HepG2 (cell line): ENCODE results near the gene GOSR1. TPM values are rescaled to one million over a fixed set of nuclear protein-coding genes. Genes with fewer than 3 reads are reported as not detected.

Experiments used
- ATAC-seq: fragments of 200-7000 bp; cut with Tn5 transposase; 3 replicates; pipeline ENCODE4 v1.9.1; 2020; ENCODE audit warnings: mild to moderate bottlenecking, moderate library complexity
- BruUV-seq: library from RNA; stranded (reverse); fragments of 400-500 nt; replicated peaks from 2 replicates; lab custom pipeline; 2021; lab: Mats Ljungman, UMichigan
- CTCF ChIA-PET: fragments of 300-600 bp; formaldehyde crosslinking; extraction: SDS; loops from one replicate; lab custom pipeline; 2021; ENCODE audit warnings: low total read pairs, inconsistent platforms, low intra/inter-chr PET ratio; lab: Yijun Ruan, JAX
- POLR2A ChIA-PET: fragments of 350-600 bp; sonication (Branson Sonifier 250); formaldehyde crosslinking; loops from one replicate; lab custom pipeline; 2020; ENCODE audit warnings: antibody characterized with exemption, inconsistent platforms; lab: Yijun Ruan, JAX
- DNase-seq: peaks from one replicate; pipeline ENCODE4 v3.0.0-alpha.2; 2015; ENCODE audit warnings: low spot score
- FAIRE-seq: peaks from 3 replicates; lab custom pipeline; 2011; peaks lifted over from hg19 to GRCh38; lab: Jason Lieb, UNC
- H2AFZ ChIP-seq: one replicate; pipeline ENCODE4 v1.6.1; 2011; ENCODE audit warnings: low read length, inconsistent platforms
- H3K27ac ChIP-seq: fragments of 300-600 bp; 3 replicates; pipeline ENCODE4 v1.8.0; 2011; ENCODE audit warnings: mixed run types, mild to moderate bottlenecking, mixed read lengths, low read length, inconsistent platforms; ENCODE audit not compliant: insufficient read depth; ENCODE audit errors: extremely low read length
- H3K27me3 ChIP-seq, 2 experiments: fragments of 200-600 bp in 1 of 2; 2 replicates in 1 of 2; 3 replicates in 1 of 2; pipeline versions ENCODE4 v1.6.0 to v1.8.0; 2011; ENCODE audit warnings: low read length in 2 of 2, mild to moderate bottlenecking in 2 of 2, moderate library complexity in 2 of 2, inconsistent platforms in 1 of 2; ENCODE audit not compliant: insufficient read depth in 2 of 2, control insufficient read depth in 1 of 2
- H3K36me3 ChIP-seq, 2 experiments: fragments of 200-600 bp in 1 of 2; replicated peaks in 1 of 2; 2 replicates in 1 of 2; 3 replicates in 1 of 2; pipeline versions ENCODE4 v1.5.1 to v1.8.0; 2011; ENCODE audit warnings: low read length in 2 of 2, inconsistent platforms in 1 of 2; ENCODE audit not compliant: insufficient read depth in 2 of 2, control insufficient read depth in 1 of 2
- H3K4me1 ChIP-seq: 2 replicates; pipeline ENCODE4 v1.5.1; 2012; ENCODE audit warnings: low read length, inconsistent platforms; ENCODE audit not compliant: insufficient read depth
- H3K4me2 ChIP-seq: 2 replicates; pipeline ENCODE4 v1.6.0; 2011; ENCODE audit warnings: low read depth, low read length, inconsistent platforms
- H3K4me3 ChIP-seq, 3 experiments: fragments of 200-600 bp in 1 of 3; sonication (generic), shearing (Covaris generic) in 1 of 3; replicated peaks in 1 of 3; 2 replicates each; pipeline ENCODE4 v1.5.1; 2011 to 2016; ENCODE audit warnings: low read length in 3 of 3, inconsistent platforms in 2 of 3, low read depth in 2 of 3, mild to moderate bottlenecking in 2 of 3, control low read depth in 1 of 3, mixed read lengths in 1 of 3; ENCODE audit not compliant: insufficient read depth in 1 of 3
- H3K79me2 ChIP-seq: one replicate; pipeline ENCODE4 v1.6.1; 2011; ENCODE audit warnings: low read length, inconsistent platforms; ENCODE audit not compliant: insufficient read depth
- H3K9ac ChIP-seq: 2 replicates; pipeline ENCODE4 v1.6.0; 2011; ENCODE audit warnings: mild to moderate bottlenecking, low read depth, low read length, inconsistent platforms; ENCODE audit not compliant: insufficient read depth
- H3K9me3 ChIP-seq: 2 replicates; pipeline ENCODE4 v1.5.1; 2012; ENCODE audit warnings: mild to moderate bottlenecking, low read length
- H4K20me1 ChIP-seq: 2 replicates; pipeline ENCODE4 v1.6.0; 2011; ENCODE audit warnings: inconsistent platforms, mild to moderate bottlenecking, low read length, moderate library complexity; ENCODE audit not compliant: insufficient read depth
- AGO1 ChIP-seq: fragments of 200-400 bp; formaldehyde crosslinking; IDR thresholded peaks from 2 replicates; pipeline ENCODE4 v1.6.1; 2017; ENCODE audit warnings: mild to moderate bottlenecking, low read depth, low read length, moderate library complexity; ENCODE audit not compliant: poor library complexity, severe bottlenecking
- ARNTL ChIP-seq: sonication (generic); formaldehyde crosslinking; IDR thresholded peaks from 2 replicates; pipeline ENCODE4 v1.4.0; 2020; ENCODE audit warnings: mild to moderate bottlenecking, missing genetic modification reagents
- DBP ChIP-seq: sonication (generic); formaldehyde crosslinking; IDR thresholded peaks from 2 replicates; pipeline ENCODE4 v1.4.0; 2020; ENCODE audit warnings: missing genetic modification reagents; ENCODE audit errors: not compliant biosample characterization
- EEA1 ChIP-seq: sonication (generic); formaldehyde crosslinking; IDR thresholded peaks from 2 replicates; pipeline ENCODE4 v1.5.1; 2020; ENCODE audit warnings: mild to moderate bottlenecking, missing genetic modification reagents, borderline replicate concordance
- ESRRA ChIP-seq: sonication (generic); formaldehyde crosslinking; IDR thresholded peaks from 2 replicates; pipeline ENCODE4 v1.5.1; 2020; ENCODE audit warnings: mild to moderate bottlenecking, low read depth, missing genetic modification reagents
- ETS1 ChIP-seq: sonication (generic); formaldehyde crosslinking; IDR thresholded peaks from 2 replicates; pipeline ENCODE4 v1.4.0; 2020; ENCODE audit warnings: missing genetic modification reagents
- MIER2 ChIP-seq: IDR thresholded peaks from 2 replicates; pipeline ENCODE4 v1.6.1; 2016; ENCODE audit warnings: missing biosample characterization, missing genetic modification reagents
- NR0B2 ChIP-seq: sonication (generic); formaldehyde crosslinking; IDR thresholded peaks from 2 replicates; pipeline ENCODE4 v1.4.0; 2020; ENCODE audit warnings: mild to moderate bottlenecking, missing genetic modification reagents
- REST ChIP-seq, 2 experiments: IDR thresholded peaks; 2 replicates each; pipeline ENCODE4 v1.6.1; 2011 to 2012; ENCODE audit warnings: low read length in 2 of 2, borderline replicate concordance in 1 of 2, low read depth in 1 of 2, mild to moderate bottlenecking in 1 of 2, moderate library complexity in 1 of 2
- SKI ChIP-seq: fragments of 450-650 bp; IDR thresholded peaks from one replicate; pipeline ENCODE4 v1.6.1; 2018; ENCODE audit warnings: mild to moderate bottlenecking; ENCODE audit not compliant: partially characterized antibody
- SRF ChIP-seq: IDR thresholded peaks from 2 replicates; pipeline ENCODE4 v1.6.1; 2011; ENCODE audit warnings: mild to moderate bottlenecking, low read depth, low read length, moderate library complexity
- YY1 ChIP-seq: IDR thresholded peaks from 2 replicates; pipeline ENCODE4 v1.6.1; 2011; ENCODE audit warnings: low read length, low read depth, moderate library complexity, mild to moderate bottlenecking; ENCODE audit not compliant: insufficient read depth, insufficient replicate concordance
- ZBTB7A ChIP-seq: sonication (generic); formaldehyde crosslinking; IDR thresholded peaks from 2 replicates; pipeline ENCODE4 v1.8.0; 2022; ENCODE audit warnings: mild to moderate bottlenecking, missing genetic modification reagents
- ZNF737 ChIP-seq: sonication (generic); formaldehyde crosslinking; IDR thresholded peaks from 2 replicates; pipeline ENCODE4 v1.5.0; 2020; ENCODE audit warnings: missing genetic modification reagents, mild to moderate bottlenecking, borderline replicate concordance
- ZNF772 ChIP-seq: sonication (generic); formaldehyde crosslinking; IDR thresholded peaks from 2 replicates; pipeline ENCODE4 v1.5.0; 2020; ENCODE audit warnings: mild to moderate bottlenecking, missing genetic modification reagents
- ZNF788 ChIP-seq: sonication (generic); formaldehyde crosslinking; IDR thresholded peaks from 2 replicates; pipeline ENCODE4 v1.5.0; 2020; ENCODE audit warnings: mild to moderate bottlenecking, missing genetic modification reagents, borderline replicate concordance
- ZNF878 ChIP-seq: sonication (generic); formaldehyde crosslinking; IDR thresholded peaks from 2 replicates; pipeline ENCODE4 v1.8.1; 2023; ENCODE audit warnings: mild to moderate bottlenecking, missing genetic modification reagents, moderate library complexity
- ZSCAN21 ChIP-seq: sonication (generic); formaldehyde crosslinking; IDR thresholded peaks from 2 replicates; pipeline ENCODE4 v1.8.0; 2022; ENCODE audit warnings: mild to moderate bottlenecking, missing genetic modification reagents, moderate library complexity, borderline replicate concordance
- WGBS: methylation state at CpG from one replicate; pipeline ENCODE4 v1.1.6; 2017; ENCODE audit warnings: low lambda C conversion rate; 5-methylcytosine and 5-hydroxymethylcytosine counted together
- in situ Hi-C: cut with HindIII; loops from 2 replicates; pipeline ENCODE4 v1.10.0; 2017; ENCODE audit warnings: low pct_unique_long_range_greater_than_20kb; ENCODE audit not compliant: extremely low pct_ligation_motif_present
- intact Hi-C: fragments of 100-400 bp; cut with micrococcal nuclease; formaldehyde crosslinking; loops from one replicate; pipeline ENCODE4 v1.10.0; 2022; ENCODE audit not compliant: unreplicated experiment
- polyA plus RNA-seq, 8 experiments: library from polyadenylated mRNA; depleted of rRNA in 3 of 8; stranded (reverse) in 7 of 8; unstranded in 1 of 8; fragments of >200 nt; fragmentation: Illumina TruSeq in 4 of 8; extraction: Trizol in 4 of 8; gene quantifications; 2 replicates each; pipeline versions ENCODE4 v1.2.1 to v1.2.3, GENCODE V29; 2011 to 2016; ENCODE audit warnings: low read depth in 4 of 8, missing spikeins in 1 of 8, mixed read lengths in 1 of 8; ENCODE audit not compliant: insufficient read depth in 1 of 8
- total RNA-seq, 5 experiments: library from RNA; depleted of rRNA; stranded (reverse); fragments of >200 nt; fragmentation: Illumina TruSeq; extraction: Trizol; gene quantifications; 2 replicates each; pipeline ENCODE4 v1.2.3, GENCODE V29; 2016; ENCODE audit warnings: low read depth in 1 of 5

GOSR1 gene
- total and polyA plus RNA-seq, 2 of the 13 experiments (the other 11 are each of a cell fraction or from before 2014, with no cell fraction given) = 15.8 to 37.0 TPM

- Histone ChIP-seq H3K36me3 (peaks cover 6 to 58% of the 10 kb centered on the region in 2 experiments), H3K9ac (no peak overlapping the region), H3K4me2 (no peak overlapping the region), H3K27me3 (no peaks in the 10 kb centered on the region), H3K4me3 (no peak overlapping the region), H2AFZ (no peak overlapping the region), H4K20me1 (no peaks in the 10 kb centered on the region), H3K4me1 (no peaks in the 10 kb centered on the region), H3K27ac (no peak overlapping the region), H3K9me3 (no peaks in the 10 kb centered on the region), H3K79me2 (no peaks in the 10 kb centered on the region)
- FAIRE-seq (no peak), ATAC-seq (no peak), DNase-seq (no peak)
- TF ChIP-seq ZNF772 (CRISPR knock-in tag) = no peak
- no peak for TF ChIP-seq NR0B2 (CRISPR knock-in tag)
- TF ChIP-seq ESRRA (CRISPR knock-in tag) = no peak
- TF ChIP-seq EEA1 (CRISPR knock-in tag) = no peak
- TF ChIP-seq ETS1 = no peak
- TF ChIP-seq ZNF878 (CRISPR knock-in tag) = no peak
- TF ChIP-seq YY1 = no peak
- TF ChIP-seq SRF = no peak
- TF ChIP-seq REST (IDR thresholded peaks at IDR 0.05; ENCODE audit: borderline replicate concordance in 1 of 2, low read depth in 1 of 2, low read length in 2 of 2) = no peak
- TF ChIP-seq ZNF737 (CRISPR knock-in tag) = no peak
- TF ChIP-seq AGO1 = no peak
- no peak for TF ChIP-seq MIER2 (CRISPR knock-in tag)
- TF ChIP-seq ZBTB7A (CRISPR knock-in tag) = no peak
- no peak for TF ChIP-seq ARNTL (CRISPR knock-in tag)
- no peak for TF ChIP-seq ZSCAN21 (CRISPR knock-in tag)
- TF ChIP-seq DBP (CRISPR knock-in tag) = no peak
- TF ChIP-seq ZNF788 (CRISPR knock-in tag) = no peak
- TF ChIP-seq SKI = no peak
- 100% methylated on average over 1 of the region's 1 CpG for whole genome bisulfite sequencing
- intact Hi-C loops = no loop called here
- no TSS peak for BruUV-seq
- in situ Hi-C loops = no loop called here
- POLR2A ChIA-PET = no interaction called here
- CTCF ChIA-PET = no interaction called here
These were observed 43.7 kb downstream of the GOSR1 start for GRCh38 chr17:30520882-30521281.
